ENCODE results near the gene YAF2.

DNA sequence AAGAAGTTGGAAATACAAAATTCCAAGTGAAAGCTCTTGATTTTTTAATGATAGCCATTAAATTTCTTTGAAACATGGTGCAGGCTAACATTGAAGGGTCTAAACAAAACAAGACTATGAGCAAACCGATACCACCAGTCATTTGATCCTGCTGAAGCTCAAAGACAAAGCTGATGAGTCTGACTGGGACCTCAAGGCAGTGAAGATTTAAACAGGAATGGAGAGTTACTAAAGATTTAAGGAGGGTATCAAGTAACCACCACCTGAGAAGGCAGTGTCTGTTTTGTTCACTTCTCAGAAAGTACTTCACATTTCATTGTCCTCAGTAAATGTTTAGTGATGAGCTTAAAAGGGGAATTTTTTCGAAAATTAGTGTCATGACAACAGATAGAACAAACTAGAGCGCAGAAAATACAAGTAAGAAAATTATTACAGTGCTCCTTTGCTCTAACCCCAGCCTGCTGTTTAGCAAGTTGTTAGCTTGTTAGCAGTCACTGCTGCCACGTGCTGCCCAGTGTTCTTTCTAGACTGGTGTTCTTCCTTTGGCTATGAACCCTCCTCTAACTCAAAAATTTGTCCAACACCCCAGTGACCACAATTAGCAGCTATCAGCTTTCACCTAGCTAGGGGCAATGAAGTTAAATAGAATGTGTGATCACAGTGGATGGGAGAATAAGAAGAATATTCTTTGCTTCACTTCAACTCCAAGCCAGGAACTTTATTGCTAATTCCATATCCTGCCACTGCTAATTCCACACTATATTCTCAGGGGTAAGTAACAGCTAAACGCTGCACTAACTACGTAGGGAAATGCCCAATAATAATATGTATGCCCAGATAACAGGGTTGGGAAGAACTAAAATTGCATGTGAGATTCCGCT is 41.1 kb downstream of the YAF2 start:
- no peak for TF ChIP-seq CTCF (IDR thresholded peaks at IDR 0.05)
- TF ChIP-seq POLR2AphosphoS5 (IDR thresholded peaks at IDR 0.05) = no peak

All from transverse colon (tissue), 4 donors.